HG03442 (cell line): ENCODE measurements around the gene ANXA5.
"Not testable (repeated sequence)": the region's sequence is repeated elsewhere in the genome, so short reads cannot be mapped to it uniquely, and the experiment has no call there.

ENCODE experiments used
- ATAC-seq: cut with Tn5 transposase; IDR thresholded peaks from one replicate; pipeline ENCODE4 v1.9.1; 2021; ENCODE audit warnings: mild to moderate bottlenecking, moderate library complexity; ENCODE audit not compliant: unreplicated experiment

Gene ANXA5

DNA sequence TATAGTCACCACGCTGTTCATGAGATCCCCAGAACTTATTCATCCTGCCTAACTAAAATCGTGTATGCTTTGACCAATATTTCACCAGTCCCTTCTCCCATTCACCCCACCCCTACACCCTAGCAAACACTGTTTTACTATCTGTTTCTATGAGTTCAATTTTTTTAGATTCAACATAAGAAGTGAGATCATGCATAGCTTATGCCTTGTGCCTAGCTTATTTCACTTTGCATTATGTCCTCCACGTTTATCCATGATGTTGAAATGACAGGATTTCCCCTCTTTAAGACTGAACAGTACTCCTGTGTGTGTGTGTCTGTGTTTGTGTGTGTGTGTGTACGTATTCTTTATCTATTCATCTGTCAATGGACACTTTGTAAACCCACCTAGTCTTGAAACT, 16.8 kb downstream of the ANXA5 start:
- ATAC-seq: no peak

- ATAC-seq: no peak
Measured at GRCh38 chr4:121679267-121679666, 17.5 kb downstream of the ANXA5 start.

DNA sequence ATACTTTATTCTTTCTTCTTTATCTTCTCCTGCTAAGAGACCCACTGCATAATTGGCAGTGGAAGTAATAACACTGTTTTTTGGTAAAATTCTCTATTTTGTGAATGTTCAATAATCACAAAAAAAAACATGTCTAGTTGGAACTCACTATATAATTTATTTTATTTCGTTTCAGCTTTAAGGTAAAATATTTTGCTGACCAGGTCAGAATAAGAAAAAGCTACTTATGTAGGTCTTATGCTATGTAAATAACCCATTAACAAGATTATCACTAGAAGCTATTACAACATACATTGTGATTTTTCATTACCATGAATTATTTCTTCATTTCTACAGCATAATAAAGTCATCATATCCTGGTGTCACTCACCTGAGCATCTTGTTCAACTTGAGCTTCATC, 19.3 kb downstream of the ANXA5 start:
- no peak for ATAC-seq

DNA sequence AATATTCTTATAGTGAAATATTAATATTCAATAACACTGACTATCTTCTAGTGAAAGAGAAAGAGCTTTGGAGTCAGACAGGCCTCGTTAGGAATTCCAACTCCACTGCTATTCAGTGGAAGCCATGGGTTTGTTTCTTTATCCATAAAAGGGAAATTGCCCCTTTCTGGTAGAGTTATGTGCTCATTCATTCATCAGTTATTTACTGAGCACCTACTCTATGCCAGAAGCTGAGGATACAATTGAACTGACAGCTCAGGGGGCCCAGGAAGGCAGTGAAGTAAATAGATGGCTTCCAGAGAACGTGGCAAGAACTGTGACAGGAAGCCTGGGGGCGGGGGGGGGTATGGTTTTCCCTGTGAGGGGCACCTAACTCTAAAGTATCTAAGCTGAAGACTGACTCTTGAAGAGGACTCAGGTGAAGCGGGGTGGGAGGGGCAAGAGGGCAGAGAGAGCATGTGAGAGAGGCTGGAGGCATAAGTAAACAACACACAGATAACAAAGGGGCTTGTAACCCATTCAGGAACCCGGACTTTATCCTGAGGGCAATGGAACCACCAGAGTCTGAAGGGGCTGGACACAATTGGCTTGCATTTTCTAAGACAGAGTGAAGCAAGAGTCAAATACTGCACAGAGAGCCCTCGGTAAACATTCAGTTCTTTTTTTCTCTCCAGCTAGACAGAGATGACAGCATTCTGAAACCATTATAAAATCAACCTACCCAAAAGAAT, 20.3 kb downstream of the ANXA5 start:
- ATAC-seq: no peak

GRCh38 chr4:121675715-121676114, 21.1 kb downstream of the ANXA5 start:
- ATAC-seq: no peak

GRCh38 chr4:121674696-121675095, 22.1 kb downstream of the ANXA5 start:
- no peak for ATAC-seq

GRCh38 chr4:121674191-121674590, 22.6 kb downstream of the ANXA5 start:
- ATAC-seq: no peak

DNA sequence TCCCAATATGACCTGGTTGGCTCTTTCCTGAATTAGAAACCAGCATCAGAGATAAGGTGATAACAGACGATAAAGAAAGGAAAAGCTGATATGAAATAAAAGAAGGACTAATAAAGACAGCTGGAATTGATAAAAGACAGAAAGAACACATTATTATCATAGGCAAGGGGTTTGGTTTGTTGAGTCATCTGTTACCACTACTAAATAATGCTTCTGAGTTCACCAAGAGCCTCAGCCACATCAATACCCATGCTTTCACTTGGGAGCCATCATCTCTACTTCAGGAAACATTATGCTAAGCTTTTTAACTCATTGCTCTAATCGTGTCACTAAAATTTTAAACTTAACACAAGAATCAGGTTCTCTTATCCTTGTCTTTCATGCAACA, 27.6 kb downstream of the ANXA5 start:
- no peak for ATAC-seq

GRCh38 chr4:121668368-121669162, 28.2 kb downstream of the ANXA5 start:
- ATAC-seq: no peak

DNA sequence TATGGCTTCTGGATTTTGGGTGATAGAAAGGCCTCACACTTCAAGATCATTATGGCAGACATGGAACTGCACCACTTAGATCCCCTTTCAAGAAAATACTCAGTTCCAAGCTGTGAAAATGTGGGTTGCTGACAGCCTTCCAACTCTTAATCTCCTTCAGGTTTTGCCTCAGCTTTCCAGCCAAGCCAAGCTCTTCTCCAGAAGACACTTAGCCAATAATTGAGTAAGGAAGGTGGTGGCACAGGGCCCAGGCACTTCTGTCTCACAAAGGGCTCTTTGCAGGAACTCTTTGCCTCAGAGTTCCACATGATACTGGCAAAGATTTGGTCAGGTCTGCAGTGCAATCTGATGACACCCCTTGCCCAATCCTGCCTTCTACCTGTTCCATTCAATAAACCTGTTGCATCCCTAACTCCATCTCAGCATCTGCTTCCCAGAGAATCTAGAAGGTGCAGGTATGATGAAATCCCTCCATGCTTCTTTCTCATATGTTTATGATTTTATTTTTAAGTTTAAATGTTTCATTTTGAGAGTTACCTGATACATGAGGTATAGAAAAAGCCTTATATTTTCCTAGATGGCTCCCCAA, 30.6 kb downstream of the ANXA5 start:
- no peak for ATAC-seq

- no peak for ATAC-seq
Measured at GRCh38 chr4:121665371-121665770, 31.4 kb downstream of the ANXA5 start.

DNA sequence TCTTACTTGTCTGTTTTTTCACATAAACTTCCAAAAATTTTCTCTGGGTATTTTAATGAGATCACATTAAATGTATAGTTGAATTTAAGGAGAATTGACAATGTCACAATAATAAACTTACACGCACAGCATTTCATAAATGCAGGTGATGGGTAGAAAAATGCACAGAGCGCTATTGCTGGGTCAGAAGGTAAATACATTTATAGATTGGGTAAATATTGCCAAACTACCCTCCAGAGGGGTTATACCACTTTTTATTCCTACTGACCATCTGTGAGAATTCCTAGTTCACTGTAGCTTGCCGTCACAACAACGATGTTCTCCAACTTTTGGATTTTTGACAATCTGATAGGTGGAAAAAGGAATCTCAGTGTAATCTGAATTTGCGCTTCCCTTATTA, 34.6 kb downstream of the ANXA5 start:
- ATAC-seq: no peak

- not testable (repeated sequence) for ATAC-seq
Measured at GRCh38 chr4:121660175-121660933, 36.4 kb downstream of the ANXA5 start.

DNA sequence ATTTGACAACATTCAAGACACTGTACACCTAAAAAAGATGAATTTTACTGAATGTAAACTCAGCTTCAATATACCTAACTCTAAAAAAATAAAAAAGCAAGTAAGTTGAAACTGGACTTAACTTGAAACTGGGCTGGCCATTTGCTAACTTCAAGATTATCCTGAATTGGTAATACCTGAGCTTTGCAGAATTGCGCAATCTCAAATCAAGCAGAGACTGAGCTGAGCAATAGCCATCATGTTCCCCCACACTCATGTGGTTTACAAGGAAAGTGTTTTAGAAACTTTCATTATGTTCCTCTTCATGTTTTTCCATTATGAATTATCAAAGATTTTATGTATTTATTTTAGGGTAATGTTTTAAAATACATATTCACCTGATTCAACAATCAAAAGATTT, 38.7 kb downstream of the ANXA5 start:
- no peak for ATAC-seq

GRCh38 chr4:121656269-121656641, 40.5 kb downstream of the ANXA5 start:
- peak; percentile 49 for ATAC-seq

GRCh38 chr4:121655320-121656268, 41.2 kb downstream of the ANXA5 start:
- no peak for ATAC-seq

- peak; percentile 88 for ATAC-seq
Measured at GRCh38 chr4:121654738-121655137, 42.0 kb downstream of the ANXA5 start.

GRCh38 chr4:121653986-121654385, 42.8 kb downstream of the ANXA5 start:
- no peak for ATAC-seq

DNA sequence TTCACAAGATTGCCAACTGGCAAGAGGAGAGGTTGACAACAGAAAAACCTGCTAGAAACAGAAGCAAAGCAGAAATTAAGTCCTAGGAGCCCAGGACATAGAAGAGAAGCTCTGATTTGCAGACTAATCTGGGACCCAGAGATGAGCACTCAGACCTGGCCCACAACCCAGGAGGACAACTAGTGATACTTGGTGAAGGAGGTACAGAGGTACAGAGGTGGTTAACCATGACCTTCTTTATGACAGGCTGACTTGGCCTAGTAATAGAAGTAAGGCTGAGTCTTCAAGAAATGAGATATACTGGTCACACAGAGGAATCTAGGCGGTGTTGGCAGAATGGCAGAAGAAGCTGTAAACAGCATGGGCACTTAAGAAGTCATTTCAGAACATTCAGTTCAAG, 43.6 kb downstream of the ANXA5 start:
- ATAC-seq: no peak

GRCh38 chr4:121651597-121651996, 45.2 kb downstream of the ANXA5 start:
- ATAC-seq: peak; percentile 31
